ENCODE results near the gene MTOR.
"Not testable (repeated sequence)": the region's sequence is repeated elsewhere in the genome, so short reads cannot be mapped to it uniquely, and the experiment has no call there.

The MTOR gene

GRCh38 chr1:11301601-11302000 lies 39.2 kb upstream of the MTOR start:
- TF ChIP-seq CTCF (IDR thresholded peaks at IDR 0.05; ENCODE audit: low read depth, low read length), result no peak
- DNase-seq, result no peak
- Histone ChIP-seq H3K27me3 (ENCODE audit: insufficient read depth, low read depth, severe bottlenecking) (no peaks in the 10 kb centered on the region), H3K4me3 (ENCODE audit: low read depth, low read length) (no peak overlapping the region), H3K9me3 (ENCODE audit: severe bottlenecking) (no peaks in the 10 kb centered on the region), H3K36me3 (no peaks in the 10 kb centered on the region), H3K27ac (no peak overlapping the region)

GRCh38 chr1:11299225-11299574 lies 36.8 kb upstream of the MTOR start:
- H3K4me3 ChIP-seq (ENCODE audit: low read depth, low read length), result no peak overlapping the region
- H3K27me3 ChIP-seq (ENCODE audit: insufficient read depth, low read depth, severe bottlenecking), result no peaks in the 10 kb centered on the region
- H3K36me3 ChIP-seq, result peaks cover 14% of the 10 kb centered on the region
- H3K27ac ChIP-seq, result no peak overlapping the region
- no peak for TF ChIP-seq CTCF (IDR thresholded peaks at IDR 0.05; ENCODE audit: low read depth, low read length)
- DNase-seq, result no peak
- H3K9me3 ChIP-seq (ENCODE audit: severe bottlenecking), result no peaks in the 10 kb centered on the region

- Histone ChIP-seq H3K27me3 (ENCODE audit: insufficient read depth, low read depth, severe bottlenecking) (no peaks in the 10 kb centered on the region), H3K9me3 (ENCODE audit: severe bottlenecking) (no peaks in the 10 kb centered on the region), H3K4me3 (ENCODE audit: low read depth, low read length) (no peak overlapping the region), H3K36me3 (peaks cover 14% of the 10 kb centered on the region), H3K27ac (no peak overlapping the region)
- DNase-seq, result no peak
- TF ChIP-seq CTCF (IDR thresholded peaks at IDR 0.05; ENCODE audit: low read depth, low read length), result no peak
Observed at GRCh38 chr1:11298390-11299224, 36.3 kb upstream of the MTOR start.

GRCh38 chr1:11297774-11298173 lies 35.4 kb upstream of the MTOR start:
- H3K27ac ChIP-seq; DNase-seq; H3K4me3 ChIP-seq (ENCODE audit: low read depth, low read length); H3K27me3 ChIP-seq (ENCODE audit: insufficient read depth, low read depth, severe bottlenecking); H3K9me3 ChIP-seq (ENCODE audit: severe bottlenecking): not testable (repeated sequence)
- H3K36me3 ChIP-seq, result peaks cover 14% of the 10 kb centered on the region

- TF ChIP-seq CTCF (IDR thresholded peaks at IDR 0.05; ENCODE audit: low read depth, low read length), result no peak
- Histone ChIP-seq H3K27ac (no peak overlapping the region), H3K4me3 (ENCODE audit: low read depth, low read length) (no peak overlapping the region), H3K36me3 (peaks cover 20% of the 10 kb centered on the region), H3K27me3 (ENCODE audit: insufficient read depth, low read depth, severe bottlenecking) (no peaks in the 10 kb centered on the region), H3K9me3 (ENCODE audit: severe bottlenecking) (no peaks in the 10 kb centered on the region)
- DNase-seq, result no peak
Observed at GRCh38 chr1:11295905-11296304, 33.6 kb upstream of the MTOR start.

GRCh38 chr1:11294951-11295350 lies 32.6 kb upstream of the MTOR start:
- DNase-seq, result no peak
- no peak overlapping the region for H3K4me3 ChIP-seq (ENCODE audit: low read depth, low read length)
- H3K9me3 ChIP-seq (ENCODE audit: severe bottlenecking), result no peaks in the 10 kb centered on the region
- TF ChIP-seq CTCF (IDR thresholded peaks at IDR 0.05; ENCODE audit: low read depth, low read length), result no peak
- H3K27ac ChIP-seq, result no peak overlapping the region
- H3K27me3 ChIP-seq (ENCODE audit: insufficient read depth, low read depth, severe bottlenecking), result no peaks in the 10 kb centered on the region
- peaks cover 24% of the 10 kb centered on the region for H3K36me3 ChIP-seq
